Rectal smooth muscle tissue (tissue), 1 donor: ENCODE data around the gene ALOX15.

Experiments
- H3K27ac ChIP-seq: one replicate; pipeline ENCODE4 v1.7.0; 2013; ENCODE audit warnings: low read depth, low read length, inconsistent platforms
- H3K27me3 ChIP-seq: one replicate; pipeline ENCODE4 v1.7.0; 2013; ENCODE audit warnings: low read length; ENCODE audit not compliant: control insufficient read depth, insufficient read depth
- H3K36me3 ChIP-seq: one replicate; pipeline ENCODE4 v1.7.0; 2013; ENCODE audit warnings: low read length; ENCODE audit not compliant: control insufficient read depth, insufficient read depth
- H3K4me1 ChIP-seq: one replicate; pipeline ENCODE4 v1.7.0; 2013; ENCODE audit warnings: low read length; ENCODE audit not compliant: control insufficient read depth, insufficient read depth
- H3K4me3 ChIP-seq: one replicate; pipeline ENCODE4 v1.7.0; 2013; ENCODE audit warnings: low read length
- H3K9ac ChIP-seq: one replicate; pipeline ENCODE4 v1.7.0; 2013; ENCODE audit warnings: low read length

ALOX15 gene

DNA sequence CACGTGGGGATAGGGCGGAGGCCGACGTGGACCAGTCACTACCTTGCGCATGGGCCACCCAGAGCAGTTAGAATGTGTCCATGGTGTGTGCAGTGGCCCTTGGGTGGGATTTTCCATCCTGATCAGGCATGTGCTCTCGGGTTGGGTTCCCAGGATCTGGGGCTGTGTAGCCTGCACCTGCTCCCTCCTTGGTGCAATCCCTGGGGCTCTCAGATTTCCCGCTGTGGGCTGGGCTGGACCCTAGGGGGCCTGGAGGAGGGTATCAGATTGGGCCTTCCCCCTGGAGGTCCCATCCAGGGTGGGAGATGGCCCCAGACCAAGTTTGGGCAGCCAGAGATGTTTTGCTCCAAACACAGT lies 55.9 kb downstream of the ALOX15 start:
- H3K4me1 ChIP-seq: no peaks in the 10 kb centered on the region
- no peak overlapping the region for H3K4me3 ChIP-seq
- no peak overlapping the region for H3K9ac ChIP-seq
- peaks cover 17% of the 10 kb centered on the region for H3K27me3 ChIP-seq
- H3K36me3 ChIP-seq: no peaks in the 10 kb centered on the region
- no peak overlapping the region for H3K27ac ChIP-seq

DNA sequence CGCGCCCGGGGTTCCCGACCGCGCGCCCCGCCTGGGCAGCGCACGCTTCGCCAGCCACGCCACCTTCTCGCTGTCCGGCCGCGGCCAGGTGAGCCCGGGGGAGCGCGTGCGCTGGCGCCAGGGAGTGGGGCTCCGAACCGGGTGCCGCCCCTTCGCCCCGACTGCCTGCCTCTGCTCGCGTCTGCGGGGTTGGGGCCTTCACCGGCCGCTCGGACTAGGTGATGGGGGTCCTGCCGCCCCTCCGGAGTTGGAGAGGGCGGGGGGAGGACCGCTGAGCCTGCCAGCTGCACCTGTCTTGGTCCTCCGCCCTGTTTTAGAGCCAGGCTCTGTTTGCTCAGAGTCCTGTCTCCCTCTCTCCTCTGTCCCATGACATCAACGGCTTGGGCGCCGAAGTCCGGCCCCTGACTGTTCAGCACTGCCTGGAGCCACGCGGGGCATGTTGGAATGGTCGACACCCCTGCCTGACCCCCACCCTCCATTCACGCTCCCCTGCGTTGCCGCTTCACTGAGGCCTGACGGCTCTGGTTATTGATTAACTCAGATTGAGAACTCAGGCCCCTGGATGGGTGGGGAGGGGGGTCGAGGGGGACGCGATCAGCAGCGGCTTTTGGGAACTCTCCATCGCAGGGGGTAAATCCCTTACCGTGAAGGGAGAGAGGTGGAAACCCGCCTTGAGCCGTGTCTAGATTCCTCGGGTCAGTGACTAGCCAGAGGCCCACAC lies 56.4 kb downstream of the ALOX15 start:
- Histone ChIP-seq H3K4me1 (no peaks in the 10 kb centered on the region), H3K27me3 (peaks cover 17% of the 10 kb centered on the region), H3K27ac (no peak overlapping the region), H3K4me3 (peak overlapping the region; percentile 55), H3K36me3 (no peaks in the 10 kb centered on the region), H3K9ac (no peak overlapping the region)

DNA sequence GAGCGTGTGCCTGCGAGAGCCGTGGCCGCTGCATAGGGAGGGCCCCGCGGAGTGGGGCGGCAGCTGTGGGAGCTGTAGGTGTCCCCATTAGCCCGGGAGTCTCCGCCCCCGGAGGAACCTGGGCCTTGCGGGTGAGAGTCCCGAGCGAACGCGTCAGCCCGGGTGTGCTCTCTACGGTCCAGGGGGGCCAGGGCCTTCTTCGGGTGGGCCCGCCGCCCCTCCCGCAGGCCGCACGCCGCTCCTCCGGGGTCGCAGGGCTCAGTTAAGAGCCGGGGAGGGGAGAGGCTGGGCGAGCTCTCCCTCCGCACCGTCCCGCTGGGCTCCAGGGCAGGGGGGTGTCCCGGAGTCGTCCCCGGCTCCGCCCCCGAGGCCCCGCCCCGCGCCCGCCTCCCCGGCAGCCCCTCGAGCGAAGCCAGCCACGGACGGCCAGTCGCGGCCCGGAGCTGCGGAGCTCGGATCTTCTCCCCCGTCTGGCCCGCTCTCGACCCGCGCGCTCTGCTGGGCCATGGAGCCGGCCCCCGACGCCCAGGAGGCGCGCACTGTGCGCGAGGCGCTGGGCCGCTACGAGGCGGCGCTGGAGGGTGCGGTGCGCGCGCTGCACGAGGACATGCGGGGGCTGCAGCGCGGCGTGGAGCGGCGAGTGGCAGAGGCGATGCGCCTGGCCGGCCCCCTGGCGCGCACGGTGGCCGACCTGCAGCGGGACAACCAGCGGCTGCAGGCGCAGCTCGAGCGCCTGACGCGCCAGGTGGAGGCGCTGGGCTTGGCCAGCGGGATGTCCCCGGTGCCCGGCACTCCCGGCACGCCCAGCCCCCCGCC lies 57.2 kb downstream of the ALOX15 start, which contains the start of gene SMTNL2:
SMTNL2 (plus strand) TSS at position 429 of the 816 bp plus-strand sequence; CDS start at position 506, 77 bp downstream.
- Histone ChIP-seq H3K27me3 (peaks cover 17% of the 10 kb centered on the region), H3K36me3 (no peaks in the 10 kb centered on the region), H3K4me3 (peak within 1 kb of the TSS; percentile 55), H3K27ac (no peak within 1 kb of the TSS), H3K4me1 (no peaks in the 10 kb centered on the region), H3K9ac (no peak within 1 kb of the TSS)

- no peak overlapping the region for H3K9ac ChIP-seq
- H3K27ac ChIP-seq: no peak overlapping the region
- peak overlapping the region; percentile 55 for H3K4me3 ChIP-seq
- H3K27me3 ChIP-seq: peaks cover 15% of the 10 kb centered on the region
- H3K36me3 ChIP-seq: no peaks in the 10 kb centered on the region
- H3K4me1 ChIP-seq: no peaks in the 10 kb centered on the region
These were observed 57.7 kb downstream of the ALOX15 start for GRCh38 chr17:4583782-4584100.

DNA sequence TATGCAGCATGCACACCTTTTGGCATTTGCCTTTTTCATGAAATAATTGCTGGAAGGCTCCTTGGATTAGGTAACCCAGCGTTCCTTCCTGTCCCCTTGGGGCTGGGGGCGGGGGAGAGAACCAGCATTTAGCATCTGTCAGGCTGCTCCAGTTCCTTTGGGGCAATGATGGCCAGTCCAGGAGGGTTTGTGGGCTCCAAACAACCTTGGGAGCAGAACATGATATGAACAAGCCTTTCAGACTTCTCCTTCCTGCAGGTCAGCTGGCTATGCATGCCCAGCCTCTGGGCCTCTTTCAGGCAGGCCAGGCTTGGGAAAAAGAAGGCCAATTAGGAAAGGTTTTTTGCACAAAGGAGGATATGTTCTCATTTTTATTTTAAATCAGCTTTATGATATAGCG lies 58.3 kb downstream of the ALOX15 start:
- H3K27me3 ChIP-seq: peaks cover 15% of the 10 kb centered on the region
- H3K9ac ChIP-seq: no peak overlapping the region
- no peak overlapping the region for H3K4me3 ChIP-seq
- no peaks in the 10 kb centered on the region for H3K4me1 ChIP-seq
- H3K36me3 ChIP-seq: no peaks in the 10 kb centered on the region
- H3K27ac ChIP-seq: no peak overlapping the region

DNA sequence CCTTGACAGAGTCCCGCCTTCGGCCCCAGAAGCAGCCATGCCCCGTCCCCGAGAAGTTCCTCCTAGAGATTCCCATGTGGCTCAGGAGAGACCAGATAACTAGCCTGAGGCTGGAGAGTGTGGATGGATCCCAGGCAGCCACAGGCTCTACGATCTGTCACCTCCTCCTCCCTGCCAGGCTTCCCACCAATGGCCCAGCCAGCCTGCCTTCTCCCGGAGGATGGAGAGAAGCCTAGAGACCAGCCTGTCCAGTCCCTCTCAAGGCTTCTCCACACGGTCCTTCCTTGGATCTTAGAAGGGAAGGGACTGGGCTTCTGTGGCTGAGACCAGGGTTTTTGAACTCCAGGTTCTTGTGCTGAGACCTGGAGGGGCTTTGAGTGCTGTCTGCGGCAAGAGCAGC lies 58.8 kb downstream of the ALOX15 start:
- Histone ChIP-seq H3K4me3 (no peak overlapping the region), H3K4me1 (no peaks in the 10 kb centered on the region), H3K36me3 (no peaks in the 10 kb centered on the region), H3K27ac (no peak overlapping the region), H3K9ac (no peak overlapping the region), H3K27me3 (peaks cover 15% of the 10 kb centered on the region)

- Histone ChIP-seq H3K9ac (no peak overlapping the region), H3K27ac (no peak overlapping the region), H3K27me3 (peaks cover 15% of the 10 kb centered on the region), H3K36me3 (no peaks in the 10 kb centered on the region), H3K4me1 (no peaks in the 10 kb centered on the region), H3K4me3 (no peak overlapping the region)
These were observed 59.4 kb downstream of the ALOX15 start for GRCh38 chr17:4582101-4582501.
